Heart left ventricle (tissue), 16 donors: ENCODE data around the gene CYP26A1. TPM values are rescaled to one million over a fixed set of nuclear protein-coding genes. Genes with fewer than 3 reads are reported as not detected.

Experiments used
- ATAC-seq, 4 donors: fragments of 200-7000 bp; cut with Tn5 transposase; one replicate each; pipeline ENCODE4 v1.9.1; 2020 to 2022; ENCODE audit warnings: moderate library complexity in 4 of 4, mild to moderate bottlenecking in 3 of 4, moderate number of reproducible peaks in 1 of 4
- DNase-seq, 5 donors: peaks; one replicate each; pipeline ENCODE4 v3.0.0-alpha.2; 2020
- H3K27ac ChIP-seq, 12 donors: fragments of 200-600 bp; sonication (generic) in 4 of 12; one replicate each; pipeline versions ENCODE4 v1.5.0 to v1.8.0; 2016 to 2022; ENCODE audit warnings: mild to moderate bottlenecking in 2 of 12
- H3K27me3 ChIP-seq, 9 donors: fragments of 200-600 bp; sonication (generic) in 2 of 9; one replicate each; pipeline versions ENCODE4 v1.5.1 to v1.8.0; 2016 to 2022; ENCODE audit warnings: mild to moderate bottlenecking in 3 of 9
- H3K36me3 ChIP-seq, 9 donors: fragments of 200-600 bp; sonication (generic) in 2 of 9; one replicate each; pipeline versions ENCODE4 v1.5.0 to v1.8.0; 2018 to 2022; ENCODE audit warnings: mild to moderate bottlenecking in 2 of 9
- H3K4me1 ChIP-seq, 12 donors: fragments of 200-600 bp; sonication (generic) in 4 of 12; one replicate each; pipeline versions ENCODE4 v1.5.0 to v1.8.0; 2016 to 2022; ENCODE audit warnings: mild to moderate bottlenecking in 3 of 12
- H3K4me3 ChIP-seq, 12 donors: fragments of 200-600 bp; sonication (generic) in 4 of 12; one replicate each; pipeline versions ENCODE4 v1.5.0 to v1.8.0; 2017 to 2022; ENCODE audit warnings: mild to moderate bottlenecking in 9 of 12, moderate library complexity in 4 of 12
- H3K9me3 ChIP-seq, 12 donors: fragments of 200-600 bp; sonication (generic) in 4 of 12; one replicate each; pipeline versions ENCODE4 v1.5.0 to v1.8.0; 2016 to 2022; ENCODE audit warnings: mild to moderate bottlenecking in 1 of 12
- POLR2A ChIP-seq, 2 donors: fragments of 450-650 bp; IDR thresholded peaks; one replicate each; pipeline ENCODE4 v1.6.1; 2017; ENCODE audit warnings: antibody characterized with exemption in 2 of 2, mild to moderate bottlenecking in 2 of 2, moderate library complexity in 2 of 2
- WGBS, 4 donors: extraction: QIAGEN DNeasy Blood & Tissue Kit in 2 of 4; methylation state at CpG; one replicate each; pipeline versions ENCODE4 v1.1.5 to v1.1.7; 2013 to 2018; 5-methylcytosine and 5-hydroxymethylcytosine counted together
- intact Hi-C, 10 donors: fragments of 100-400 bp; cut with DNase I; formaldehyde crosslinking; loops; one replicate each; pipeline versions ENCODE4 v1.11.1 to v1.14.2; 2022
- polyA plus RNA-seq, 2 donors: library from polyadenylated mRNA; stranded (reverse); fragments of 200-250 nt; gene quantifications; one replicate each; pipeline ENCODE4 v1.2.3, GENCODE V29; 2013
- total RNA-seq, 9 donors: library from RNA; depleted of rRNA in 2 of 9; stranded (reverse); fragments of >200 nt in 2 of 9; fragmentation: NEBNext Ultra II Directional in 3 of 9; extraction: Animal tissue kit (Norgen Biotek cat#: 25700) in 3 of 9; gene quantifications; one replicate each; pipeline versions ENCODE4 v1.1.0 to v1.2.4, GENCODE V29; 2016 to 2023
- TF ChIP-seq, protein P1 (sequence below), 12 donors: fragments of 200-600 bp; sonication (generic) in 4 of 12; IDR thresholded peaks; one replicate each; pipeline versions ENCODE4 v1.5.0 to v1.8.0; 2018 to 2022; ENCODE audit warnings: antibody characterized with exemption in 12 of 12, mild to moderate bottlenecking in 5 of 12
- donor health status: ischemic (EF 13 %, LVEDD 7.1; RV severe dilation, severe dysfunction).
- donor health status: healthy with polysubstance abuse.
- donor health status: DM: no; HTN: yes; CAD: no.
- donor health status: DM: no; HTN: no; CAD: no.
- donor health status: ischemic (EF 25% LVEDD 6.9; RV normal size, moderate dysfunction).
- donor health status: ischemic (EF 25% LVEDD 5.7; RV mildly dilated, moderate dysfunction).
- donor health status: healthy.
- donor health status: DM: yes; HTN: yes; CAD: no.
- donor health status: ischemic (EF 35%, LVEDD 5.7; RV mildly dilated, moderate dysfunction).
- donor health status: nonischemic (EF 11% LVEDD 7.7; RV severe dilation, severe dysfunction).
- donor health status: DM: yes; HTN: yes; CAD: no.
- donor health status: PGD.
- donor health status: ischemic (EF 29% LVEDD 5.4; RV normal size, mild dysfunction).
- donor health status: nonischemic (EF 23%, LVEDD 6.1; RV moderate dilation, normal function).

Gene CYP26A1
- total and polyA plus RNA-seq, 11 donors: not detected

DNA sequence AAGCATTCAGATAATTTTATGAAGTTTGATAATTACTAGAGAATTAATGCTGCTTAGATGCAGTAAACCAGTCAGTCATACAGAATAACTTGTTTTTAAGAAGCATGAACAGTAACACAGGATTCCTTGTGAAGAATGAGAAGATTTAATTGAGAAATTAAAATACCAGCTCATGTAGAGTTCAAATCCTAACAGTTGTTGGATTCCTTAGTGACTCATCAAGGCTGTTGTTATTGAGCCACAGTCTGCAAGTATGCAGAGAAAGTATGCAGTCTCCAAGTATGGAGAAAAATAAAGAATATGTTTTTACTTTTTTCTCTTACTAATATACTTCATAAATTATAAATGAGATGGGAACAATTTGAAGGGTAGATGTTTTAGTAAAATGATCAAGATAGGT, 43.3 kb upstream of the CYP26A1 start:
- TF ChIP-seq POLR2A (IDR thresholded peaks at IDR 0.05): no peak
- TF ChIP-seq, protein P1, sequence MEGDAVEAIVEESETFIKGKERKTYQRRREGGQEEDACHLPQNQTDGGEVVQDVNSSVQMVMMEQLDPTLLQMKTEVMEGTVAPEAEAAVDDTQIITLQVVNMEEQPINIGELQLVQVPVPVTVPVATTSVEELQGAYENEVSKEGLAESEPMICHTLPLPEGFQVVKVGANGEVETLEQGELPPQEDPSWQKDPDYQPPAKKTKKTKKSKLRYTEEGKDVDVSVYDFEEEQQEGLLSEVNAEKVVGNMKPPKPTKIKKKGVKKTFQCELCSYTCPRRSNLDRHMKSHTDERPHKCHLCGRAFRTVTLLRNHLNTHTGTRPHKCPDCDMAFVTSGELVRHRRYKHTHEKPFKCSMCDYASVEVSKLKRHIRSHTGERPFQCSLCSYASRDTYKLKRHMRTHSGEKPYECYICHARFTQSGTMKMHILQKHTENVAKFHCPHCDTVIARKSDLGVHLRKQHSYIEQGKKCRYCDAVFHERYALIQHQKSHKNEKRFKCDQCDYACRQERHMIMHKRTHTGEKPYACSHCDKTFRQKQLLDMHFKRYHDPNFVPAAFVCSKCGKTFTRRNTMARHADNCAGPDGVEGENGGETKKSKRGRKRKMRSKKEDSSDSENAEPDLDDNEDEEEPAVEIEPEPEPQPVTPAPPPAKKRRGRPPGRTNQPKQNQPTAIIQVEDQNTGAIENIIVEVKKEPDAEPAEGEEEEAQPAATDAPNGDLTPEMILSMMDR (IDR thresholded peaks at IDR 0.05): no peak
- Histone ChIP-seq H3K4me3 (no peak overlapping the region), H3K4me1 (no peaks in the 10 kb centered on the region), H3K27ac (no peak overlapping the region), H3K36me3 (peaks cover 0 to 16% (median 0%) of the 10 kb centered on the region in 9 donors), H3K9me3 (peaks cover 0 to 12% (median 4%) of the 10 kb centered on the region in 12 donors), H3K27me3 (no peaks in the 10 kb centered on the region)
- ATAC-seq (no peak), DNase-seq (no peak)
- intact Hi-C loops: no loop called here

DNA sequence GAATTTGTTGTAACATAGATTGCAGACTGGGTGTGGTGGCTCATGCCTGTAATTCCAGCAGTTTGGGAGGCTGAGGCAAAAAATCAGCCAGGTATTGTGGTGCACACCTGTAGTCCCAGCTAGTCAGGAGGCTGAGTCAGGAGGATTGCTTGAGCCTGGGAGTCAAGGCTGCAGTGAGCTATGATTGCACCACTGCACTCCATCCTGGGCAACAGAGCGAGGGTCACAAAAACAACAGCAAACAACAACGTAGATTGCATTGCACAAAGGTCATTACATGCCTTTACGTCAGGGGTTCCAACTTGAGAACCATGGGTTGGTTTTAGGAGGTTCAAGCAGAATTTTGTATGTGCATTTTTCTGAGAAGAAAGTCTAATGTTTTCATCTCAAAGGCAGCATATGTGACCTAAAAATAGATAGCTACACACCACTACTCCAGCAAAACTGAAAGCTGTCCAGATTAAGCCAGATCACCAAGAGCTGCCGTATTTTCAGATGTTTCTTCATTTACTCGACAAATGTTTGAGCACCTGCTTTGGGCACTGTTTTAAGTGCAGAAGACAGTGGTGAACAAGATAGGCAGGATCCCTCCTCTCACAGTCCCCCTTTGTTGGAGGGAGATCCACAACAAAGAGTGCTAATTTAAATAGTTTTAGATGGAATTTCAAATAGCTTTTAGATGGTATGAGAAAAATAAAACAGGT, 41.4 kb upstream of the CYP26A1 start:
- Histone ChIP-seq H3K4me3 (no peak overlapping the region), H3K27ac (no peak overlapping the region), H3K36me3 (peaks cover 0 to under 1% (median 0%) of the 10 kb centered on the region in 9 donors), H3K9me3 (peaks cover 0 to 7% (median 4%) of the 10 kb centered on the region in 12 donors), H3K4me1 (no peaks in the 10 kb centered on the region), H3K27me3 (no peaks in the 10 kb centered on the region)
- TF ChIP-seq POLR2A (IDR thresholded peaks at IDR 0.05): no peak
- TF ChIP-seq, protein P1 (IDR thresholded peaks at IDR 0.05): no peak
- no peak for DNase-seq
- intact Hi-C loops: no loop called here
- no peak for ATAC-seq
- WGBS, 4 donors: 83 to 94% (median 90%) methylated on average over 5 of the region's 5 CpGs

DNA sequence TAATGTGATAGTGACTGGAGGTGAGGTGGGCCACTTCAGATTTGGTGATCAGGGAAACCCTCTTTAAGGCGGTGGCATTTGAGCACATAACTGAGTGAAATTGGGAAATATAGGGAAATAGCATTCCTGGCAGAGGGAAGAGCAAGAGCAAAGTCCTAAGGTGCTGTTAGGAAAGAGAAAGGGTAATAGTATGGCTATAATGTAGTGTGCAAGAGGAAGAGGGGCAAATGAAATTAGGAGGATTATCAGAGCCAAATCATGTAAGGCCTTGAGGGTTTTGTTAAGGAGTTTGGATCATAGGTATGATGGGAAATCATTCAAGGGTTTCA, 40.9 kb upstream of the CYP26A1 start:
- ATAC-seq: no peak
- WGBS, 4 donors: 97 to 100% (median 99%) methylated on average over 1 of the region's 1 CpG
- Histone ChIP-seq H3K9me3 (peaks cover 0 to 3% (median 0%) of the 10 kb centered on the region in 12 donors), H3K4me3 (no peak overlapping the region), H3K36me3 (no peaks in the 10 kb centered on the region), H3K4me1 (no peaks in the 10 kb centered on the region), H3K27ac (no peak overlapping the region), H3K27me3 (no peaks in the 10 kb centered on the region)
- TF ChIP-seq POLR2A (IDR thresholded peaks at IDR 0.05): no peak
- TF ChIP-seq, protein P1 (IDR thresholded peaks at IDR 0.05): no peak
- no peak for DNase-seq
- intact Hi-C loops: no loop called here

DNA sequence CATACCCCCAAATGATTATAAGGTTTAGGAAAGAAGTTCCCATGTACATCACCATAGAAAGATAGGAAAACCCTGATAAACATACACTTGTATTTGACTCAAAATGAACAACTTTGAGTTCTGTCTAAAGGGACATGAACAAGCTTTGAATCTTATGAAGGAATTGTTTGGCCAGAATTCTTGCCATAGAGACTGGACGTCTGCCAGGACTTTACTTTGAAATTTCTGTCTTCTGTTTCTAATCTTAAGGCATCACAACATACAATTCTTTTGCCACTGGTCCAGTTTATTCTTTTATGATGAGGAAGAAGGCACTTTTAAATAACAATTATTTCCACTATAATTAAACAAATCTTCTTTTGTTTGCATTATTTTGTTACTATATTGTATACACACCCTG, 39.3 kb upstream of the CYP26A1 start:
- Histone ChIP-seq H3K27ac (no peak overlapping the region), H3K27me3 (no peaks in the 10 kb centered on the region), H3K4me1 (no peaks in the 10 kb centered on the region), H3K9me3 (no peaks in the 10 kb centered on the region), H3K4me3 (no peak overlapping the region), H3K36me3 (peaks cover 0 to 6% (median 0%) of the 10 kb centered on the region in 9 donors)
- TF ChIP-seq, protein P1 (IDR thresholded peaks at IDR 0.05): no peak
- TF ChIP-seq POLR2A (IDR thresholded peaks at IDR 0.05): no peak
- ATAC-seq (no peak), DNase-seq (no peak)
- WGBS, 4 donors: 43 to 75% (median 58%) methylated on average over 1 of the region's 1 CpG
- intact Hi-C loops: no loop called here
